CD4-positive, alpha-beta memory T cell (primary cell): ENCODE results near the gene FLT4. TPM values are rescaled to one million over a fixed set of nuclear protein-coding genes. Genes with fewer than 3 reads are reported as not detected.

Experiments used
- CTCF ChIA-PET: fragments of 350-600 bp; sonication (Branson Sonifier 250); formaldehyde crosslinking; loops from one replicate; lab custom pipeline; 2021; ENCODE audit warnings: inconsistent platforms; ENCODE audit not compliant: partially characterized antibody; lab: Charles Lee
- POLR2A ChIA-PET: fragments of 350-600 bp; sonication (Branson Sonifier 250); formaldehyde crosslinking; loops from one replicate; lab custom pipeline; 2021; ENCODE audit not compliant: partially characterized antibody; lab: Charles Lee
- DNase-seq, 5 donors: peaks; one replicate each; pipeline versions ENCODE4 v3.0.0 to v3.0.0-alpha.2; 2020 to 2022; ENCODE audit warnings: mixed read lengths in 1 of 5
- H3K27ac ChIP-seq: one replicate; pipeline ENCODE4 v1.7.0; 2013; ENCODE audit warnings: low read depth, low read length
- H3K27me3 ChIP-seq: 2 replicates; pipeline ENCODE4 v1.7.0; 2013; ENCODE audit warnings: mild to moderate bottlenecking, low read length, moderate library complexity; ENCODE audit not compliant: insufficient read depth
- H3K36me3 ChIP-seq: 2 replicates; pipeline ENCODE4 v1.7.0; 2013; ENCODE audit warnings: mild to moderate bottlenecking, low read length, moderate library complexity; ENCODE audit not compliant: insufficient read depth
- H3K4me1 ChIP-seq: 2 replicates; pipeline ENCODE4 v1.7.0; 2013; ENCODE audit warnings: mild to moderate bottlenecking, low read length, moderate library complexity; ENCODE audit not compliant: insufficient read depth
- H3K4me3 ChIP-seq, 2 donors: one replicate each; pipeline ENCODE4 v1.7.0; 2013; ENCODE audit warnings: low read length in 2 of 2, mild to moderate bottlenecking in 1 of 2
- H3K9me3 ChIP-seq, 2 donors: one replicate each; pipeline ENCODE4 v1.7.0; 2013; ENCODE audit warnings: low read length in 2 of 2, control low read depth in 1 of 2; ENCODE audit not compliant: control insufficient read depth in 1 of 2
- H3K27ac Mint-ChIP-seq, 7 donors: one replicate each; pipeline ENCODE4 v1.8.0; 2020 to 2021; ENCODE audit warnings: mixed read lengths in 7 of 7, mild to moderate bottlenecking in 6 of 7, inconsistent platforms in 3 of 7, moderate library complexity in 3 of 7
- H3K27me3 Mint-ChIP-seq, 2 donors: one replicate each; pipeline ENCODE4 v1.8.0; 2020 to 2021; ENCODE audit warnings: mixed read lengths in 2 of 2
- H3K36me3 Mint-ChIP-seq, 2 donors: one replicate each; pipeline ENCODE4 v1.8.0; 2020 to 2021; ENCODE audit warnings: mixed read lengths in 2 of 2, inconsistent platforms in 1 of 2, mild to moderate bottlenecking in 1 of 2
- H3K4me1 Mint-ChIP-seq, 4 donors: one replicate each; pipeline ENCODE4 v1.8.0; 2020 to 2021; ENCODE audit warnings: mixed read lengths in 4 of 4, mild to moderate bottlenecking in 1 of 4
- H3K4me3 Mint-ChIP-seq, 8 donors: one replicate each; pipeline ENCODE4 v1.8.0; 2020 to 2021; ENCODE audit warnings: mixed read lengths in 8 of 8, mild to moderate bottlenecking in 7 of 8, moderate library complexity in 6 of 8, inconsistent platforms in 3 of 8
- H3K9me3 Mint-ChIP-seq, 8 donors: one replicate each; pipeline ENCODE4 v1.8.0; 2020 to 2021; ENCODE audit warnings: mixed read lengths in 8 of 8, mild to moderate bottlenecking in 5 of 8, inconsistent platforms in 3 of 8, moderate library complexity in 1 of 8
- intact Hi-C: fragments of 100-400 bp; cut with micrococcal nuclease; formaldehyde crosslinking; loops from one replicate; pipeline ENCODE4 v1.15.1; 2023
- polyA plus RNA-seq, 2 donors: library from polyadenylated mRNA; unstranded; fragments of 300-500 nt; fragmentation: Illumina TruSeq; gene quantifications; one replicate each; pipeline ENCODE4 v1.2.3, GENCODE V29; 2021
- total RNA-seq, 2 experiments: library from RNA; stranded (reverse); gene quantifications; one replicate each; pipeline ENCODE4 v1.2.3, GENCODE V29; 2021

FLT4 gene
- total and polyA plus RNA-seq, 4 experiments from 2014 or later, result 1.2 to 10.3 (median 6.9) TPM; not detected in 1

- no peaks in the 10 kb centered on the region for H3K9me3 ChIP-seq
- Mint-ChIP-seq H3K27me3 (no peaks in the 10 kb centered on the region), H3K27ac (no peak overlapping the region), H3K36me3 (no peaks in the 10 kb centered on the region), H3K9me3 (no peaks in the 10 kb centered on the region), H3K4me1 (peaks cover 2 to 6% (median 4%) of the 10 kb centered on the region in 4 donors), H3K4me3 (peak overlapping the region in 1 of 8 donors; percentile 6)
- no peaks in the 10 kb centered on the region for H3K27me3 ChIP-seq
- no peak overlapping the region for H3K4me3 ChIP-seq
- no peaks in the 10 kb centered on the region for H3K36me3 ChIP-seq
- intact Hi-C loops, result no loop called here
- H3K27ac ChIP-seq, result no peak overlapping the region
- H3K4me1 ChIP-seq, result no peaks in the 10 kb centered on the region
- DNase-seq, result no peak
- ChIA-PET CTCF (interaction anchor here (1.2 kb wide), 1 partner anchor 98 kb away, joined by 4 read pairs; no protein-coding TSS in a partner anchor), POLR2A (no interaction called here)
Observed at GRCh38 chr5:180620014-180620413, 29.4 kb downstream of the FLT4 start.

- Histone ChIP-seq H3K27ac (no peak overlapping the region), H3K9me3 (no peaks in the 10 kb centered on the region), H3K4me1 (no peaks in the 10 kb centered on the region), H3K4me3 (no peak overlapping the region), H3K36me3 (no peaks in the 10 kb centered on the region), H3K27me3 (no peaks in the 10 kb centered on the region)
- DNase-seq, result no peak
- no peaks in the 10 kb centered on the region for H3K9me3 Mint-ChIP-seq
- H3K27ac Mint-ChIP-seq, result no peak overlapping the region
- peak overlapping the region in 3 of 8 donors; percentile 6 to 49 (median 10) for H3K4me3 Mint-ChIP-seq
- CTCF ChIA-PET, result interaction anchor here (1.2 kb wide), 1 partner anchor 99 kb away, joined by 4 read pairs; no protein-coding TSS in a partner anchor
- peaks cover 1 to 6% (median 2%) of the 10 kb centered on the region in 4 donors for H3K4me1 Mint-ChIP-seq
- H3K36me3 Mint-ChIP-seq, result no peaks in the 10 kb centered on the region
- POLR2A ChIA-PET, result no interaction called here
- intact Hi-C loops, result no loop called here
- H3K27me3 Mint-ChIP-seq, result no peaks in the 10 kb centered on the region
Observed at GRCh38 chr5:180619563-180619915, 29.9 kb downstream of the FLT4 start.

- no peak overlapping the region for H3K4me3 ChIP-seq
- Mint-ChIP-seq H3K4me3 (peak overlapping the region in 1 of 8 donors; percentile 31), H3K9me3 (no peaks in the 10 kb centered on the region), H3K27ac (no peak overlapping the region), H3K36me3 (no peaks in the 10 kb centered on the region), H3K4me1 (peaks cover 0 to 6% (median 2%) of the 10 kb centered on the region in 4 donors), H3K27me3 (no peaks in the 10 kb centered on the region)
- peak in 4 of 5 donors; percentile 8 to 28 (median 17) for DNase-seq
- no peaks in the 10 kb centered on the region for H3K9me3 ChIP-seq
- intact Hi-C loops, result no loop called here
- no peaks in the 10 kb centered on the region for H3K27me3 ChIP-seq
- POLR2A ChIA-PET, result no interaction called here
- no peaks in the 10 kb centered on the region for H3K4me1 ChIP-seq
- no peaks in the 10 kb centered on the region for H3K36me3 ChIP-seq
- H3K27ac ChIP-seq, result no peak overlapping the region
- CTCF ChIA-PET, result interaction anchor here (0.7 to 1.2 kb wide), 2 partner anchors 99 to 101 kb away, joined by 3 to 4 read pairs; no protein-coding TSS in a partner anchor
Observed at GRCh38 chr5:180618829-180619562, 30.4 kb downstream of the FLT4 start.

GRCh38 chr5:180618487-180618828, 30.9 kb downstream of the FLT4 start:
- Mint-ChIP-seq H3K9me3 (no peaks in the 10 kb centered on the region), H3K4me1 (peaks cover 0 to under 1% (median 0%) of the 10 kb centered on the region in 4 donors), H3K36me3 (no peaks in the 10 kb centered on the region), H3K4me3 (peak overlapping the region in 1 of 8 donors; percentile 39), H3K27ac (no peak overlapping the region), H3K27me3 (no peaks in the 10 kb centered on the region)
- Histone ChIP-seq H3K4me3 (no peak overlapping the region), H3K4me1 (no peaks in the 10 kb centered on the region), H3K27me3 (no peaks in the 10 kb centered on the region), H3K9me3 (no peaks in the 10 kb centered on the region), H3K27ac (no peak overlapping the region), H3K36me3 (no peaks in the 10 kb centered on the region)
- ChIA-PET CTCF (interaction anchor here (0.7 kb wide), 1 partner anchor 101 kb away, joined by 3 read pairs; no protein-coding TSS in a partner anchor), POLR2A (no interaction called here)
- DNase-seq, result no peak
- intact Hi-C loops, result no loop called here

GRCh38 chr5:180613814-180614188, 35.6 kb downstream of the FLT4 start:
- no peaks in the 10 kb centered on the region for H3K27me3 Mint-ChIP-seq

GRCh38 chr5:180613188-180613813, 36.1 kb downstream of the FLT4 start:
- intact Hi-C loops, result no loop called here
- Mint-ChIP-seq H3K4me1 (peaks cover 0 to 3% (median 1%) of the 10 kb centered on the region in 4 donors), H3K27me3 (no peaks in the 10 kb centered on the region), H3K36me3 (no peaks in the 10 kb centered on the region), H3K4me3 (no peak overlapping the region), H3K9me3 (no peaks in the 10 kb centered on the region), H3K27ac (peak overlapping the region in 1 of 7 donors; percentile 21)
- Histone ChIP-seq H3K36me3 (no peaks in the 10 kb centered on the region), H3K4me1 (no peaks in the 10 kb centered on the region), H3K27me3 (no peaks in the 10 kb centered on the region), H3K9me3 (no peaks in the 10 kb centered on the region), H3K4me3 (no peak overlapping the region), H3K27ac (no peak overlapping the region)
- ChIA-PET POLR2A (no interaction called here), CTCF (interaction anchor here (1.0 kb wide), 1 partner anchor 15 kb away, joined by 3 read pairs; no protein-coding TSS in a partner anchor)
- DNase-seq, result no peak

More at GRCh38 chr5:180613814-180614188, 35.6 kb downstream of the FLT4 start:
- no peak for DNase-seq
- ChIA-PET CTCF (interaction anchor here (1.0 kb wide), 1 partner anchor 15 kb away, joined by 3 read pairs; no protein-coding TSS in a partner anchor), POLR2A (no interaction called here)
- intact Hi-C loops, result no loop called here
- Mint-ChIP-seq H3K27ac (no peak overlapping the region), H3K9me3 (no peaks in the 10 kb centered on the region), H3K4me1 (no peaks in the 10 kb centered on the region), H3K4me3 (no peak overlapping the region), H3K36me3 (no peaks in the 10 kb centered on the region)
- Histone ChIP-seq H3K9me3 (no peaks in the 10 kb centered on the region), H3K36me3 (no peaks in the 10 kb centered on the region), H3K27me3 (no peaks in the 10 kb centered on the region), H3K4me1 (no peaks in the 10 kb centered on the region), H3K4me3 (no peak overlapping the region), H3K27ac (no peak overlapping the region)

- H3K27ac ChIP-seq, result no peak overlapping the region
Observed at GRCh38 chr5:180612683-180613082, 36.7 kb downstream of the FLT4 start.

More at GRCh38 chr5:180612683-180613082, 36.7 kb downstream of the FLT4 start:
- Mint-ChIP-seq H3K9me3 (no peaks in the 10 kb centered on the region), H3K36me3 (no peaks in the 10 kb centered on the region), H3K27me3 (no peaks in the 10 kb centered on the region), H3K4me1 (peaks cover 2 to 5% (median 4%) of the 10 kb centered on the region in 4 donors), H3K27ac (peak overlapping the region in 1 of 7 donors; percentile 21), H3K4me3 (no peak overlapping the region)
- intact Hi-C loops, result no loop called here
- Histone ChIP-seq H3K4me1 (no peaks in the 10 kb centered on the region), H3K36me3 (no peaks in the 10 kb centered on the region), H3K9me3 (no peaks in the 10 kb centered on the region), H3K27me3 (no peaks in the 10 kb centered on the region), H3K4me3 (no peak overlapping the region)
- POLR2A ChIA-PET, result no interaction called here
- CTCF ChIA-PET, result interaction anchor here (1.0 kb wide), 1 partner anchor 14 kb away, joined by 3 read pairs; no protein-coding TSS in a partner anchor
- no peak for DNase-seq
